ENCODE measurements around the gene MAPK8.

DNA sequence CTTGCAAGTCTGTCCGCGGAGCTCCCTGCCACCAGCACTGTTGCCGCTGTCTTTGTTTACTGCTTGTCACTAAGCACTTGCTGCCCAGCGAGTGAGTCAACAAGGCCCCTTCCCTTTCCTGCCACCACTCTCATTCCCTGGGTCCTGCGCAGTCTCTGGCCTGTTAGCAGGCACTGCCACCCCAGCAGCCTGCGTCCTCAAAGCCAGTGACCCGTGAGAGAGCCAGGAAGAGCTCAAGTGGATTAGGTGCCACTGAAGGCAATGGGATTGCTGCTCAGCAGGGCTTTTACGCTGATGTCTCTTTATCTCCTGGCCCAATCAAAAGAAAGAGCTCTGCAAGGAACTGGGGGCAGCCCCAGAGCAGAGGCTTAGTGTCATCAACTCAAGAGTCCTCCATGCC, 31.8 kb upstream of the MAPK8 start, which contains the start of gene FRMPD2:
- TF ChIP-seq, protein P1, sequence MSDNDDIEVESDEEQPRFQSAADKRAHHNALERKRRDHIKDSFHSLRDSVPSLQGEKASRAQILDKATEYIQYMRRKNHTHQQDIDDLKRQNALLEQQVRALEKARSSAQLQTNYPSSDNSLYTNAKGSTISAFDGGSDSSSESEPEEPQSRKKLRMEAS (IDR thresholded peaks at IDR 0.05) = no peak
- TF ChIP-seq EP300 (IDR thresholded peaks at IDR 0.05; ENCODE audit: borderline replicate concordance) (no peak), TAF1 (IDR thresholded peaks at IDR 0.05; ENCODE audit: low read depth) (no peak), TEAD4 (IDR thresholded peaks at IDR 0.05) (no peak), YY1 (IDR thresholded peaks at IDR 0.05; ENCODE audit: low read depth) (no peak), RAD21 (IDR thresholded peaks at IDR 0.05; ENCODE audit: low read depth) (no peak), CEBPB (IDR thresholded peaks at IDR 0.05) (no peak), TCF12 (IDR thresholded peaks at IDR 0.05; ENCODE audit: low read depth) (no peak), CREB1 (IDR thresholded peaks at IDR 0.05; ENCODE audit: low read depth) (no peak)
- TF ChIP-seq, protein P2, sequence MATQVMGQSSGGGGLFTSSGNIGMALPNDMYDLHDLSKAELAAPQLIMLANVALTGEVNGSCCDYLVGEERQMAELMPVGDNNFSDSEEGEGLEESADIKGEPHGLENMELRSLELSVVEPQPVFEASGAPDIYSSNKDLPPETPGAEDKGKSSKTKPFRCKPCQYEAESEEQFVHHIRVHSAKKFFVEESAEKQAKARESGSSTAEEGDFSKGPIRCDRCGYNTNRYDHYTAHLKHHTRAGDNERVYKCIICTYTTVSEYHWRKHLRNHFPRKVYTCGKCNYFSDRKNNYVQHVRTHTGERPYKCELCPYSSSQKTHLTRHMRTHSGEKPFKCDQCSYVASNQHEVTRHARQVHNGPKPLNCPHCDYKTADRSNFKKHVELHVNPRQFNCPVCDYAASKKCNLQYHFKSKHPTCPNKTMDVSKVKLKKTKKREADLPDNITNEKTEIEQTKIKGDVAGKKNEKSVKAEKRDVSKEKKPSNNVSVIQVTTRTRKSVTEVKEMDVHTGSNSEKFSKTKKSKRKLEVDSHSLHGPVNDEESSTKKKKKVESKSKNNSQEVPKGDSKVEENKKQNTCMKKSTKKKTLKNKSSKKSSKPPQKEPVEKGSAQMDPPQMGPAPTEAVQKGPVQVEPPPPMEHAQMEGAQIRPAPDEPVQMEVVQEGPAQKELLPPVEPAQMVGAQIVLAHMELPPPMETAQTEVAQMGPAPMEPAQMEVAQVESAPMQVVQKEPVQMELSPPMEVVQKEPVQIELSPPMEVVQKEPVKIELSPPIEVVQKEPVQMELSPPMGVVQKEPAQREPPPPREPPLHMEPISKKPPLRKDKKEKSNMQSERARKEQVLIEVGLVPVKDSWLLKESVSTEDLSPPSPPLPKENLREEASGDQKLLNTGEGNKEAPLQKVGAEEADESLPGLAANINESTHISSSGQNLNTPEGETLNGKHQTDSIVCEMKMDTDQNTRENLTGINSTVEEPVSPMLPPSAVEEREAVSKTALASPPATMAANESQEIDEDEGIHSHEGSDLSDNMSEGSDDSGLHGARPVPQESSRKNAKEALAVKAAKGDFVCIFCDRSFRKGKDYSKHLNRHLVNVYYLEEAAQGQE (IDR thresholded peaks at IDR 0.05; ENCODE audit: low read depth) = no peak

Data from Ishikawa (cell line).